ENCODE data around the gene SEPTIN14.
"Not testable (repeated sequence)": the region's sequence is repeated elsewhere in the genome, so short reads cannot be mapped to it uniquely, and the experiment has no call there.

Gene SEPTIN14

GRCh38 chr7:55784151-55784550 lies 78.4 kb downstream of the SEPTIN14 start:
- no peak for DNase-seq

GRCh38 chr7:55778631-55779030 lies 83.9 kb downstream of the SEPTIN14 start:
- DNase-seq: no peak

- no peak for DNase-seq
Observed at GRCh38 chr7:55776196-55776595, 86.4 kb downstream of the SEPTIN14 start.

- no peak for DNase-seq
Observed at GRCh38 chr7:55775051-55775420, 87.5 kb downstream of the SEPTIN14 start.

- DNase-seq: no peak
Observed at GRCh38 chr7:55774327-55775050, 88.1 kb downstream of the SEPTIN14 start.

- no peak for DNase-seq
Observed at GRCh38 chr7:55770778-55771177, 91.8 kb downstream of the SEPTIN14 start.

- not testable (repeated sequence) for DNase-seq
Observed at GRCh38 chr7:55753274-55753862, 109.2 kb downstream of the SEPTIN14 start.

GRCh38 chr7:55744706-55745105 lies 117.8 kb downstream of the SEPTIN14 start:
- not testable (repeated sequence) for DNase-seq

All from T1000 (cell line).